NCI-H345 (cell line): ENCODE data around the gene ASIC3.

Experiments
- DNase-seq: peaks from one replicate; lab custom pipeline; 2025; lab: John Stamatoyannopoulos, UW

ASIC3 gene

GRCh38 chr7:151056666-151057505 is 8.6 kb downstream of the ASIC3 start:
- DNase-seq = no peak

DNA sequence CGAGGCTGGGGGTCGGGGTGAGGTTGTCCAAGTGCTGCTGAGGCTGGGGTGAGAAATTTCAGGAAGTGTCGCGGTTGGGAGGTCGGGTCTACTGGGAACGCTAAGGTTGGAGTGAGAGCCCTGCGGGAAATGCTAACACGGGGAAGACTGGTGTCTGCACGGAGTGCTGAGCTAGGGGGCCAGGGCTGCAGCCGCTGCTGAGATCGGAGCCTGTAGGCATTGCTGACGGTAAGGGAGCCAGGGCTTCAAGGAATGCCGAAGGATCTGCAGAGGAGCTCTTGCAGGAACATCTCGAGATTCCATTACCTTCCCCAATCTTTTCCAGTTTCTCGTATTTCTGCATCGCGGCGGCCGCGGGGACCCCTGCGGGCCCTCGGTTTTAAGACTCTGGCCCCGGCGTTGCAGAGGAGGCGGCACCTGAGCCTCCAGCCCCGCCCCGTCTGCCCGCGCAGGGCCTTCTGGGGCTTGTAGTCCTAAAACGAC is 9.2 kb downstream of the ASIC3 start, which contains the start of gene CDK5:
TSS of gene CDK5 (minus strand) at position 392 of the 483 bp plus-strand sequence. CDS start at position 343, 49 bp downstream.
- DNase-seq = no peak

DNA sequence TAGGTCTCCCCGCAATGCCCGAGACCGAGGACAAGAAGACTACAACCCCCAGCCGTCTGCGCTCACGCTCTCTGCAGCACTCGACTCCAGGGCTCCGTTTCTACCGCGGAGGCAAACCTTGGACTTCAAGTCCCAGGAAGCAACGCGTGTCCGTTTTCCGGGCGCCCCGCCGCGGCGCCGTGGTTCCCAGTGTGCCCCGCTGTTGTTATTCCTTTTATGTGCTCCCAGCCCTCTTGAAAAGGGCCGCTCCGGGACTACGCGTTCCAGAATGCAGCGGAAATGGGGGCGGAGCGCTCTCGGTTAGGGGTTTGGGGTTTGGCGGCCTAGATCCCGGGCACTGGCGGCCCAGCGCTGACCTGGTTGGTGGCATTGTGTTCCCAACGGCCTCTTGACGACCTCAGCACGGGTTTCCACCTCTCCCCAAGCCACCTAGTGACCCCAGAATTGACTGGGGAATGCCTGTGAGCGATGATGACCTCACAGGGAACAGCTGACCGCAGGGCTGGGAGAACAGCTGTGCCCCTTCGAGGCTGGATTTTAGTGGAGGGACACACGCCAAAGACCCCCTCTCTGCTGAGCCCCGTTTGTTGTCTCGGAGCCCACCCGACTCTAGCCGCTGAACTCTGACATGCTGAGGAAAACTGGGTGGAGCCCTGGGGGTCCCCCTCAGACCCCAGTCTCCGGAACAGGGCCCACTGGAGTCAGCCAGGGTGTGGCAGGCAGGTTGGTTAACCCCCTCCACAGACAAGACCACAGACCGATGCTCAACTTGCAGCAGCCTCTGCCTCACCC is 9.9 kb downstream of the ASIC3 start:
- peak; percentile 100 for DNase-seq

GRCh38 chr7:151058781-151059366 is 10.5 kb downstream of the ASIC3 start:
- DNase-seq = peak; percentile 40

- peak; percentile 86 for DNase-seq
Measured at GRCh38 chr7:151059367-151060112, 11.2 kb downstream of the ASIC3 start, which contains the start of gene SLC4A2. SLC4A2 (plus strand) TSS chr7:151059589; CDS start chr7:151061988, 2,399 bp downstream.

GRCh38 chr7:151060113-151060415 is 11.7 kb downstream of the ASIC3 start:
- DNase-seq = no peak

DNA sequence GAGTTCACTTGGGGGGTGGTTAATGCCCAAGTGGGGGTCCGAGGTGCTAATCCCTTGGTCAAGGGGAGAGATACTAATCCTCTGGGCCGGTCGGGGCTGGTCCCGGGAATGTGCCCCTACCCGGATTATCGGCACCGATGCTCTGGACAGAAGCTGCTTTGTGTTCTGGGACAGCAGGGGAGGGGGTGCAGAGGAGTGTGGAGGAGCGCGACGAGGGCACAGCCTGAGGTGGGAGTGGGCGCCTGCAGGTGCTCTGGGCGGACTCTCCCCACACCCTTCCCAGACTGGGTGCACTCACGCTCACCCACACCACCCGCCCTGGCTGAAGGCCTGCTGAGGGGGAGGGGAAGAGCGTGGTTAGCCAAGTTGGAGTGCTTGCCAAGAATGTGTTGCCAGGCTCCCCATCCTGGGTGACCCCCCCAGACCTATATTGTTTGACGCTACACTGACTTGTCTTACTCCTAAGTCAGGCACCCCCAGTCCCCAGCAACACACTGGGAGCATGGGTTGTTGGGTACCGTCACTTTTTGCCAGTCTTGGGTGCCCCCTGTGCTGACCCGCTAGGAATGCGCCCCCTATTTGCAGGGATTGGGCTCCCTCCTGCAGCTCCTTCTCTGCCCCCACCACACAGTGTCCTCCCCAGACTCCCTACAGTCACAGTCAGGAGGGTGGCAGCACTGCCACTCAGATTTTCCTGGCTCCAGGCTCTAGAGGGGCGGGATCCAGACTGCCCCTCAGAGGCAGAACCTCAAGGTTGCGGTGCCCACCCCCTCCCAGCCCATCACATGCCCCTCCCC is 12.3 kb downstream of the ASIC3 start:
- peak; percentile 5 for DNase-seq

DNA sequence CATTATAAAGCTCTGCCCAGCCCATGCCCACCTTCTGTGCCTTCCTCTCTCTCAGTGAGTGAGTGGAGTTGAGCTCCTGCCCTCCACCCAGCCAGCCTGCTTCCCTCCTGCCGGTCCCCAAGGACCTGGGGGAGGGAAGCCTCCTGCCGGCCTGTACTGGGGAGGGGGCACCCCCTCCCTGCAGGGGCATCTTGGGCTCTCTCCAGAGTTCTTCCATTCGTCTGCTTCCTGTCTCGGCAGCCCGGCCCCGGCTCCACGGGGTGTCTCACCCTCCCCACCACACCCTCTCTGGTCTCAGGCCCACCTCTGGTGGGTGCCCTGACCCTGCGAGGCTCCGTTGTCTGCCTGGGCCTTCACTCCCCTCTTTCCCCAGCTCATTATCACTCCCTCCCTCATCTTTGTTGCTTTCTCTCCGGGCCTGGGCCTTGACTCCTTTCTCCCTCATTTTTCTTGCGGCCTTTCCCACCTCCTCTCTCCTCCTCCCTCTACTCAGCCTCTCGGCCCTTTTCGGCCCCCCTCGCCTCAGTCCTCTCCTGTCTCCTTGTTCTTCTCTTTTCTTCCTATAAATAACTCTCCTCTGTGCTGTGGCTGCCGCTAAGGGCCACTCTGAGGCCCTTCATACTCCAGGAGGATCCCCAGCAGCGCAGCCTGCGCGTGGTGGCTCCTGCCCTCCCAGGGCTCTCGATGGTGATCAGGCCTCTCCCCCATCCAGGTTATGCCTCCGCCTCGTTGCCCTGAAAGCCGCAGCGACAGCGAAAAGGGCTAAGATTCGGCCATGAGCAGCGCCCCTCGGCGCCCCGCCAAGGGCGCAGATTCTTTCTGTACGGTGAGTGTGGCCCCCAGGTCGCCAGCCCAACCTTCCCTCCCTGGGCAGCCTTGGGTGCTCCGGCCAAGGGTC is 13.1 kb downstream of the ASIC3 start:
- no peak for DNase-seq

DNA sequence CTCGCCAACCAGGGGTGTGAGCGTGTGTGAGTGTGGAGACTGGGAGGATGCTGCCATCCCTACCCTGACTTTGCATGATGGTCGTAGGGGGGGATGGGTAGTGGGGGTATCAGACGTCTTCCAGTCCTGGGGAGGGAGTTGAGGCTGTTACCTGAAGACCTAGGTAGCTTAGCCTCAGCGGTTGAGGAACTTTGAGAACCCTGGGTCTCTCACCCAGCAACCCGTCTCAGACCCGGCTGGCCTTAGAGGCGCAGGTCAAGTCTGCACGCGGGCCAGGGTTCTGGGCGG is 13.7 kb downstream of the ASIC3 start:
- no peak for DNase-seq

DNA sequence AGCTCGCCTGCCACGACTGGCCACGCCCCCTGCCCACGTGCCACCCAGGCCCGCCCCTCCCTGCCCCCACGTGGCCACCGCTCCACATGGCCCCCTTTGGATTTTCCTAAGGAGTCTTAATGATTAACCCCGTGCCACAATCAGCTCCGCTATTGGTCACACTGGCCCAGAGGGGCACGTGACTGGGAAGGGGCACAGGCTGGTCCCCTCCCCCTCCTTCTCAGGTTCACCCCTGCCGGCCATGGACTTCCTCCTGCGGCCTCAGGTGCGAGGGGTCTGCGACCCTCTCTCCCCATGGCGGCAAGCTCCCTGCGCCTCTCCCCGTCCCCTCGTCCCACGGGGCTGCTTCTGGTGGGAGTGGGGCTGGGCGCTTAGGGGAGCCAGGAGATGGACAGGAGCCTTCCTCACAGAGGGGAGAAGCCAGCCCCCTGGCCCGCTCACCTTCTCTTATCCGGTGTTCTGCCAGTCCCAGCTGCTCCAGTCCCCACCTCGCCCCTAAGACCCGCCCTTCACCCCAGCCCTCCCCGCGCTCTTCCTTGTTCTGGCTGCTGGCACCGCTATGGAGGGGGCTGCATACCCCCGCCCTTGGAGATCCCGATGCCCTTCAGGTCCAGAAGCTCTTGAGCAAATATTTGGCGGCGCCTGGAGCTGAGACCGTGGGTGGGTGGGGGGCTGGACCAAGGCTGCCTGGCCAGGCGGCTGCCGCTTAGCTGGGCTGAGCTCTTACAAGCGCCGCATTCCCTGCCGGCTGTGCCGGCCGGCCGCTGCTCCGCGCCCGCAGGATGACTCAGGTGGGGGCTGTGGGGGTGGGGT is 14.3 kb downstream of the ASIC3 start:
- DNase-seq = no peak

GRCh38 chr7:151063212-151063561 is 14.9 kb downstream of the ASIC3 start:
- DNase-seq = no peak

GRCh38 chr7:151064454-151064853 is 16.1 kb downstream of the ASIC3 start:
- no peak for DNase-seq

GRCh38 chr7:151064993-151065392 is 16.7 kb downstream of the ASIC3 start:
- DNase-seq = no peak

GRCh38 chr7:151065516-151065915 is 17.2 kb downstream of the ASIC3 start:
- no peak for DNase-seq

GRCh38 chr7:151066273-151066974 is 18.1 kb downstream of the ASIC3 start:
- DNase-seq = no peak

DNA sequence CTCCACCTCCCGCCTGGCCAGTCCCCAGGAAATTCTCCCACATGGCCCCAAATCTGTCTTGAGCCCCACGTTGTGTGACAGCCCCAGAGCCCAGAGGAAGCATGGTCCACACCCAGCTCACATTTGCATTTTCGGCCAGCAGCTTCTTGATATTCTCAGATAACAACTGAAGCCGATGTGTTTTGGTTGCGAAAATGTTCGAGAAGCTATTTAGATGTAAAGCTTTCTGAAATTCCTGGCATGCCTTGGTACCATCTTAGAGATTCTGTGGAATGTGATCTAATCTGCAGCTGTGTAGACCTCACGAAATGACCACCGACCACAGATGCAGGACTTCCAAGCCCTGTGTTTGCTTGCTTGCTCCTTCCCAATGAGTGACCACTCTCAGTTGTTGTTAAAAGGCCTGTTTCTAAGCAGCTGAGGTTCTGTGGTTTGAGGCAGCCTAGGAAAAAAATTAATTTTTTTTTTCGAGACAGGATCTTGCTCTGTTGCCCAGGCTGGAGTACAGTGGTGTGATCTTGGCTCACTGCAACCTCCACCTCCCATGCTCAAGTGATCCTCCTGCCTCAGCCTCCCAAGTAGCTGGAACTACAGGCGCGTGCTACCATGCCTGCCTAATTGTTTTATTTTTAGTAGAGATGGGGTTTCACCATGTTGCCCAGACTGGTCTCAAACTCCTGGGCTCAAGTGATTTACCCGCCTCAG is 19.9 kb downstream of the ASIC3 start:
- no peak for DNase-seq

DNA sequence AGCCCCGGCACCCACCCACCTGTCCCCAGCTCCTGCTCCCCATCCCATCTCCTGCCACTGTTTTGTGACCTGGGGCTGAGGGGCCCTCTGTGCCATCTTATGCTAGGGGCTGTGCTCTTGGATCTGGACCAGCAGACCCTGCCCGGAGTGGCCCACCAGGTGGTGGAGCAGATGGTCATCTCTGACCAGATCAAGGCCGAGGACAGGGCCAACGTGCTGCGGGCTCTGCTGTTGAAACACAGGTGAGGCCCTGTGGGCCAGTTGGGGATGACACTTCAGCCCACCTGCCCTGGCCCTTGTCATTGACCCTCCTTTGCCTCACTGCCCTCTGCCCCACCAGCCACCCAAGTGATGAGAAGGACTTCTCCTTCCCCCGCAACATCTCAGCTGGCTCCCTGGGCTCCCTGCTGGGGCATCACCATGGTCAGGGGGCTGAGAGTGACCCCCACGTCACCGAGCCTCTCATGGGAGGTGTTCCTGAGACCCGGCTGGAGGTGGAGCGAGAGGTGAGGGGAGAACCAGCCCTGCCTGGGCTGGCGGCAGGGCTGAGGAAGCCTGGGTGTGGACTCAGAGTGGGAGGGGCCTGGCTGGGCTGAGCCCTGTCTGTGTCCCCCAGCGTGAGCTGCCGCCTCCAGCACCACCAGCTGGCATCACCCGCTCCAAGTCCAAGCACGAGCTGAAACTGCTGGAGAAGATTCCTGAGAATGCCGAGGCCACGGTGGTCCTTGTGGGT is 21.7 kb downstream of the ASIC3 start:
- DNase-seq = no peak

GRCh38 chr7:151070574-151070960 is 22.2 kb downstream of the ASIC3 start:
- DNase-seq = no peak
